Fibroblast of peridontal ligament (primary cell): Measurements from ENCODE around the gene PRAMEF15.
"Not testable (repeated sequence)": the region's sequence is repeated elsewhere in the genome, so short reads cannot be mapped to it uniquely, and the experiment has no call there.

Experiments
- DNase-seq: peaks from one replicate; pipeline ENCODE4 v3.0.0-alpha.2; 2010; ENCODE audit errors: extremely low read depth

Gene PRAMEF15

GRCh38 chr1:13315281-13315680, at the start of gene PRAMEF15:
PRAMEF15 (plus strand) TSS chr1:13315581; CDS start chr1:13318408, 2,827 bp downstream.
- not testable (repeated sequence) for DNase-seq

- not testable (repeated sequence) for DNase-seq
These were observed 38.4 kb upstream of the PRAMEF15 start for GRCh38 chr1:13277016-13277415.

- not testable (repeated sequence) for DNase-seq
These were observed 35.8 kb upstream of the PRAMEF15 start for GRCh38 chr1:13279617-13280016.

GRCh38 chr1:13285037-13285436, 30.3 kb upstream of the PRAMEF15 start, which contains the start of gene PRAMEF8:
PRAMEF8 (minus strand) TSS chr1:13285137; CDS start chr1:13284091, 1,046 bp downstream.
- not testable (repeated sequence) for DNase-seq

GRCh38 chr1:13289030-13289429, 26.4 kb upstream of the PRAMEF15 start:
- not testable (repeated sequence) for DNase-seq

- DNase-seq, result not testable (repeated sequence)
These were observed 18.0 kb upstream of the PRAMEF15 start for GRCh38 chr1:13297216-13297931.

GRCh38 chr1:13298699-13299098, 16.7 kb upstream of the PRAMEF15 start:
- not testable (repeated sequence) for DNase-seq

- DNase-seq, result not testable (repeated sequence)
These were observed 13.2 kb upstream of the PRAMEF15 start for GRCh38 chr1:13302197-13302596.

GRCh38 chr1:13303239-13303638, 12.1 kb upstream of the PRAMEF15 start, which contains the start of gene PRAMEF33:
PRAMEF33 (plus strand) TSS chr1:13303539; CDS start chr1:13305955, 2,416 bp downstream.
- not testable (repeated sequence) for DNase-seq

GRCh38 chr1:13342496-13342895, 27.1 kb downstream of the PRAMEF15 start:
- not testable (repeated sequence) for DNase-seq

- DNase-seq, result not testable (repeated sequence)
These were observed 31.7 kb downstream of the PRAMEF15 start, which contains the start of gene PRAMEF14 for GRCh38 chr1:13347034-13347433. PRAMEF14 (minus strand) TSS chr1:13347134; CDS start chr1:13345314, 1,820 bp downstream.

- not testable (repeated sequence) for DNase-seq
These were observed 38.1 kb downstream of the PRAMEF15 start for GRCh38 chr1:13353476-13353875.

GRCh38 chr1:13354475-13354874, 39.1 kb downstream of the PRAMEF15 start:
- not testable (repeated sequence) for DNase-seq

- DNase-seq, result peak; percentile 26
These were observed 41.4 kb downstream of the PRAMEF15 start for GRCh38 chr1:13356774-13357173.

- not testable (repeated sequence) for DNase-seq
These were observed 47.0 kb downstream of the PRAMEF15 start for GRCh38 chr1:13362364-13362763.

- DNase-seq, result not testable (repeated sequence)
These were observed 49.5 kb downstream of the PRAMEF15 start for GRCh38 chr1:13364928-13365327.

GRCh38 chr1:13366536-13366935, 51.2 kb downstream of the PRAMEF15 start:
- not testable (repeated sequence) for DNase-seq

GRCh38 chr1:13368544-13368943, 53.2 kb downstream of the PRAMEF15 start:
- DNase-seq, result not testable (repeated sequence)
